HG02884 (cell line): Measurements from ENCODE around the gene DCAF15.

Source experiments
- ATAC-seq: cut with Tn5 transposase; IDR thresholded peaks from one replicate; pipeline ENCODE4 v1.9.1; 2021; ENCODE audit warnings: mild to moderate bottlenecking, moderate library complexity; ENCODE audit not compliant: unreplicated experiment

DCAF15 gene

DNA sequence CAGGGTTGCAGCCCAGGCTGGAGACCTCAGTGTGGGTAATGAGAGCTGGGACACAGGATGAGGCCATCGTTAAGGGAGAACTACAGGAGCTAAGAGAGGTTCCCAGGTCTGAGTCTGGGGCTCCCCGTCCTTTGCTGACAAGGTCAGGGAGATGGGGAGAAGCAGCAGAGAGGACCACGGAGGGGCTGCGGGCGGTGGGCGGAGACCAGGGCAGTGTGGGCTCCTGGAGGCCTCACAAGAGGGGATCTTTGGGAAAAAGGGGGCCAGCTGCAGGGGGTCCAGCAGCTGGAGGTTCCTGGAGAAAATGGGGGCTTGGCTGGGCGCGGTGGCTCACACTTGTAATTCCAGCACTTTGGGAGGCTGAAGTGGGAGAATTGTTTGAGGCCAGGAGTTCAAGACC is 37.8 kb downstream of the DCAF15 start:
- no peak for ATAC-seq

DNA sequence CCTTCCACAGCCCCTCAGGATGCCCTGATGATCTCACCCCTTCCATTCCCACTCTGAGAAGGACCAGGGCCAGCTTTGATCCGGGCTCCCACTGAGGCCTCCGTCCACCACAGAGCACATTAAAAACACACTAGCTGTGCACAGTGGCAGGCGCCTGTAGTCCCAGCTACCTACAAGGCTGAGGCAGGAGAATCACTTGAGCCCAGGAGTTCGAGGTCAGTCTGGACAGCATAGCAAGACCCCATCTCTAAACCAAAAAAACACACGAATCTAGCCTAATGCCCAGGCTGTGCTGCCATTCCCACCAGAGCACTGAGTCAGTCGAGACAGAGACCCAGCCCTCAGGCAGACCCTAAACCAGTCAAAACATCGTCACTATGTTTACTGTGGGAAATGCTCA is 39.7 kb downstream of the DCAF15 start:
- ATAC-seq, result no peak

DNA sequence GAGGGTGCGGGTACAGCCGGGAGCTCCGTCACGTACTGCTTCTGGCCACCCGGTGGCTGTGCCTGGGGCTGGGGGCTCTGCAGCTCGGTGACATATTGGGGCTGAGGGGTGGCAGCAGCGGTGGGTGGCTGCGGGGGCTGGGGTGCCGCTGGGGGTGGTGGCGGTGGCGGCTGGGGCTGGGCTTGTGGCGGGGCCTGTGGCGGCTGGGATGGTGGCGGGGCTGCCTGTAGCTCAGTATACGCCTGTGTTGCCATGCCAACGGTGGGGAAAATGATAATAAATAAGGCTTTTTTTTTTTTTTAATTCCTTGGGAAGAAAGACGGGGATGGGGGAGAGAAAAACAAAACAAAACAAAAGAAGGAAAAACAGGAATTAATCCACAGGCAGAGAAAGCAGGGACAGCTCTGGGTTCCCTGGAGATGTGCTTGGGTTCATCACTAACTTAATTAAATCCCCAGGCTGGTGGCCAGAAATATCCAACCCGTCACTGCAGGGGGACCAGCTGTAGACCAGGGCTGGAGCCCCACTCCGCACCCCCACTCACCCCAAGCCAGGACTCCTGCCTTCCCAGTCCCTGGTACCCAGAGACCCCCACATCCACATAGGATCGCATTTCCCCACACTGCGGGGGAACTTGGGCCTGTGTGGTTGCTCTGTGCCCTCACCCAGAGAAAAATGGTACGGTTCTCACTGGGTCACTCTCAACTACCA is 41.4 kb downstream of the DCAF15 start:
- no peak for ATAC-seq

DNA sequence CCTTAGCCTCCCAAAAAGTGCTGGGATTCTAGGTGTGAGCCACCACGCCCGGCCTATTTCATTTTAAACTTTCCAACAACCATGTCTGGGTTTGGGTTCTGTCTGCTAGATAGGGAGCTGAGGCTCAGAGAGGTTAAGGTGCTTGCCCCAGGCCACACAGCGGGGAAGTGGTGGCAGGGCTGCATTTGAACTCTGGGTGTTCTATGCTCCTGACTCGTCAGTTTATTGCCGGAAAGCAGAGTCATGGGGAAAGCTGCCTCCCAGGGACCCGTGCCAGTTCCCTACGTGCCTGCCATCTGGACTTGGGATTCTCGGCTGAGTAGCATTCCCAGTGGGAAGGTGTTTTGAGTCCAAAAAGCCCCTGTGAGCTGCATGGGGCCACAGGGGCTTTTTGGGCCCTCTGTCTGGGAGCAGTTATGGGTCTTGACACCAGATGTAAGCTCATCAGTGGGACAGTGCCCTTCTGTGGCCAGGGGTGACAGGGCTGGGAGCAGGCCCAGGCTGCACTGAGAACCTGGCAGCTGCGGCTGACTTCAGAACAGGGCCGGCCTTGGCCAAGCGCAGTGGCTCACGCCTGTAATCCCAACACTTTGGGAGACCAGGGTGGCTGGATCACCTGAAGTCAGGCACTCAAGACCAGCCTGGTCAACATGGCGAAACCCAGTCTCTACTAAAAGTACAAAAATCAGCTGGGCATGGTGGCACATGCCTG is 42.9 kb downstream of the DCAF15 start:
- no peak for ATAC-seq

DNA sequence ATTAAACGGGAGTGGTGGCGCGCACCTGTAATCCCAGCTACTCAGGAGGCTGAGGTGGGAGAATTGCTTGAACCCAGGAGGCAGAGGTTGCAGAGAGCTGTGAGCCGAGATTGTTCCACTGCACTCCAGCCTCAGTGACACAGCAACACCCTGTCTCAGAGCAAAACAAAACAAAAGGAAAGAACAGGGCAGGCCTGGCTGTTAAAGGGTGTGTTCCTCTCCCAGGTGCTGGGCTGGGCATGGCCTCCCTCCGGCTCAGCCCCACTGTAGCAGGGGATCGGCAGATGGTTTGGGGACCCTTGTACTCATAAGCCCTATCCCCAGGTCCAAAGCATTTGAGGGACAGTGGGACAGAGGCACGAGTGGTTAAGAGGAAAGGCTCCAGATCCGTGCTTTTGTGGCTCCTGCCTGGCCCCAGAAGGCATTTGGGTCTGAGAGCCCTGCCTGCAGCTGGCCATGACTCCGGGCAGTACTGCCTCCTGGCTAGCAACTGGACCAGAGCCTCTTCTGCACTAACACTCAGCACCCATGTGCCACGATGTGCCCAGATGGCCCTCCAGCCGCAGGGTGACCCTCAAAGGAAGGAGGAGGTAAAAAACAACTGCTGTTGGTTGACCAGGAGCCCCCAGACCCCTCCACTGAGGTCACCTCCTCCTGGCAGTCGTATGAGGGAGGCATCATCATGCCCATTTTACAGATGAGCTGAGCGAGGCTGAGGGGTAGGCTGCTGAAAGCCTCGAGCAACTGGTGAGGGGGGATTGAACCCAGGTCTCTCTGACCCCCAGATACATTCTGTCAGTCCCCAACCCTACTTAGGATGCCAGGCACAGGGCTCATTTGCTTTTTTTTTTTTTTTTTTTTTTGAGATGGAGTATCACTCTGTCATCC is 43.8 kb downstream of the DCAF15 start:
- ATAC-seq, result no peak

DNA sequence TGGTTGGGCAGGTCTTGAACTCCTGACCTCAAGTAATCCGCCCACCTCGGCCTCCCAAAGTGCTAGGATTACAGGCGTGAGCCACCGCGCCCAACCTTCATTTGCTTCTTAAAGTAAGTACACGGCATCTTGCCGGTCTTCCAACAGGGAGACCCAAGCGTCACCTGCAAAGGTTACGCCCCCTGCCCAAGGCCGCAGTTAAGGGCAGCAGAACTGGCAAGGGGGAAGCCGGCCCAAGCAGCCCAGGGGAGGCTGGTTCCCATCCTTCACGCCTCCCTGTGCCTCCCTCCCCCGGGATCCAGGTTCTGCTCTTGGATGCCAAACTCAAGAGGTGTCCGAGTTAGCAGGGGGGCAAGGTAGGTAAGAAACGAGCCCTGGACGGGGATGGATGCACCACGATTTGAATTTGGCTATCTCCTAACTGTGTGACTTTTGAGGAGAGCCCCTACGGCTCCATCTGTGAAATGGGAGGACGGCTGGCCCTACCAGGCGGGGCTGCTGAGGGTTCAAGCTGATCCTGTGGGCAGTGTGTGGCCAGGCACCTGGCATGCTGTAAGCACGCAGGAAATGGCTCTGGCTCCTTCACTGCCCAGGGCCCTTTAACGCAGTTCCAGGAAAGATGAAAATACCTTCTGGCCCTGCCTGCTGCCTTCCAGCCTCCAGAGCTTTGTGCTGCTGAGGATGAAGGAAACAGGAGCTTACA is 44.8 kb downstream of the DCAF15 start:
- ATAC-seq, result no peak

DNA sequence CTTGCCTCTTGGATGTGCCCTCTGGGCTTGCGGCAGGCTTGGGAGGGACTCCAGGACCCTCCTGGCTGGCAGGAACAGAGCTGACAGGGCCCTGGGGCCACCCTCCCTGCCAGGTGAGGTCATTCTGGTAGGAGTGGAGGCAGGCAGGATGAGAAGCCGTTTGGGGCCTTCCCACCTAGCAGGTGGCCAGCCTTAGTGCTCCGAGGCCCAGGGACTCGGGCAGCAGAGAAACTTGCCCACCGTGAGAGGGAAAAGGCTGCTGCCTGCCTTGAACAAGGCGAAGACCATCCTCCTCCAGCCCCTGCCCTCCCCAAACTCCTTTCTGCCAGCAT is 45.3 kb downstream of the DCAF15 start:
- ATAC-seq, result no peak

DNA sequence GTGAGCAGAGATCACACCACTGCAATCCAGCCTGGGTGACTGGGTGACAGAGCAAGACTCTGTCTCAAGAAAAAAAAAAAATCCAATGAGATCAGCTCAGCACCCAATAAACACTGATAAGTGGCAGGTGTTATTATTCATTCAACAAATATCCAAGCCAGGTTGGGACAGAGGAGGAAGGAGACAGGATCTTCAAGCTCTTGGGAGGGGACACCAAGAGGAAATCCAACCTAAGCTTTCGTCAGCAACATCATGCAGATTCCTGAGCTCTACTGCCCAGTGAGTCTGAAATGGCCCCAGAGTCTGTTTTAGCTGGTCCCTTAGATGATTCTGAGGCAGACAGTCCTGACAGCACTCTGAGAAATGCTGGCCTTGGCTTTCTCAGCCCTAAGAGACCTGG is 46.1 kb downstream of the DCAF15 start:
- ATAC-seq, result no peak

DNA sequence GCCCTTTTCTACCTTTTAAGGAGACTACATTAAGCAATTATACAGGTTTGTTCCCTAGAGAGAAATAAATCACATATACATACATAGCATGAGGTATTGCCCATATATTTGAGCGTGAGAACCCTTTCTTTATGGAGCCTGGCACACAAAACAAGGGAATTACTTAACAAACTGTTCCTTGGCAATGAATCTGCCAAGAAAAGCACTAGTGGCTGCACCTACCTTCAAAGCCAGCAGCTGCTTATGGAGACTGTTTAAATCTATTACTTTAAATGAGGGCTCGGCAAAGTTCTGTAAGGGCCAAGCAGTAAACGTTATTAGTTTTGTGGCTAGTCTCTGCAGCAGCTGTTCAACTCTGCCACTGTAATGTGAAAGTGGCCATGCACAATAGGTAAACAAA is 46.8 kb downstream of the DCAF15 start:
- ATAC-seq, result no peak

DNA sequence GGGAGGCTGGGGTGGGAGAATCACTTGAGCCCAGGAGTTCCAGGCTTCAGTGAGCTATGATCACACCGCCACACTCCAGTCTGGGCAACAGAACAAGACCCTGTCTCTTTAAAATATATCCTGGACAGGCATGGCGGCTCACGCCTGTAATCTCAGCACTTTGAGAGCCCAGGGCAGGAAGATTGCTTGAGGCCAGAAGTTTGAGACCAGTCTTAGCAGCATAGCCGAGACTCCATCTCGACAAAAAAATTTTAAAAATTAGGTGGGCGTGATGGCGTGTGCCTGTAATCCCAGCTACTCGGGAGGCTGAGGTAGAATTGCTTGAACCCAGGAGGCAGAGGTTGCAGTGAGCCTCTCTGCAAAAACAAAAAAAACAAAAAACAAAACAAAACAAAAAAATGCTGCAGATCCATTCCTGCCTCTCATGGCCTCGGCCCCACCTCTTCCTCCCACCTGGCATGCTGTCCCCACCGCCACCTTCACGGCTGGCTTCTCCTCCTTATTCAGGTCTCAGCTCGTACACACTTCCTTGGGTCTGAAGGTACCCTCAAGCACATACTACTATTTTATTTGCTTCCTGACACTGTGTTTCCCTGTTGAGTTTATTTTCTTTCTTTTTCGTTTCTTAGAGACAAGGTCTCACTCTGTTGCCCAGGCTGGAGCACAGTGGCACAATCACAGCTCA is 48.5 kb downstream of the DCAF15 start:
- no peak for ATAC-seq

DNA sequence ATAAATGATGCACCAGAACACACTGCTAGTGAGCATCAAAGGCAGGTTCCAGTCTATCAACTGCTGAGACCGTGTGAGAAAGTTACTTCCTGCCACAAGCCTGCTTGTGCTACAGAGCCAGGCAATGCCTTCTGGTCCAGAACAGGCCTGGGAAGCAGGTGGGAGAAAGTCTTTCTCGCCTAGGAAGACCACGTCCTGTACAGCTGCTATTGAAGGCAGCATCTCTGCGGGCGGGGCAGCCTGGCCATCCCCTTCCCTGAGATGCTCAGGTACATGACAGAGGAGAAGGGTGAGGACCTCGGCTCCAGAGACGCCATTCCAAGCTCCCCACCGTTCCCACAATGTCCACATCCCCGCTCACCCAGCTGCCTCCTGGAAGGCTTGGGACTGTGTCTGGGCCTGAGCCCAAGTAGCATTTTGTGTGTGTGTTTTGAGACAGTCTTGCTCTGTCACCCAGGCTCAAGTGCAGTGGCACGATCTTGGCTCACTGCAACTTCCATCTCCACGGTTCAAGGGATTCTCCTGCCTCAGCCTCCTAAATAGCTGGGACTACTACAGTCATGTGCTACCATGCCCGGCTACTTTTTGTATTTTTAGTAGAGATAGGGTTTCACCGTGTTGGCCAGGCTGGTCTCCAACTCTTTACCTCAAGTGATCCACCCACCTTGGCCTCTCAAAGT is 50.4 kb downstream of the DCAF15 start:
- no peak for ATAC-seq

DNA sequence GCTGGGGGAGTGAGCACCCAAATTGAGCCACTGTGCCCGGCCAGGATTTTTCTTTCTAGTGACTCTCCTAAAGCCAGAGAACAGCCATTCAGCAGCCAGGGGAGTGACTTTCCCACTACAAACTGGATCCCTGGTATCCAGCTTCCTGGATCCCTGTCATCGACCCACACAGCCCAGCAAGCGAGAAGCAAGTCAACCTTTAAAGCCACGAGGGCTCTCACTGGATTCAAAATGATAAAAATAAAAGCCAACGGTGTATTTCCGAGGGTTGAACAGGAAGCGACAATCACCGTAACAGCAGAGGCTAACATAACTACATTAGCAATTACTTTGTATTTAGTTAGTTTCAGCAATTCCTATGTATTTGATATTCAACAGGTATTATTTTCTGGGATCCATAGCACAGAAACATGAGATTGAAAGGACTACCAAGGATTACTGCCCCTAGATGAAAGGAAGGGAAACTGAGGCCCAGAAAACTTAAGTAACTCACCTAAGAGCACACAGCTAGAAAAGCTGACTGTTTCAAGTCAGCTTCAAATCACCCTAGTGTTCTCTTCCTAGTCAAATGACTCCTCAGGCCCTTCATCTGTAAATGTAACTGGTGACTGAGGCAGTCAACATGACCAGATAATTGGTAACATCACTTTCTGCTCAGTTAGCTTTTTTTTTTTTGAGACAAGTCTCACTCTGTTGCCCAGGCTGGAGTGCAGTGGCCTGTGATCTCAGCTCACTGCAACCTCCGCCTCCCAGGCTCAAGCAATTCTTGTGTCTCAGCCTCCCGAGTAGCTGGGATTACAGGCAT is 51.1 kb downstream of the DCAF15 start:
- no peak for ATAC-seq

DNA sequence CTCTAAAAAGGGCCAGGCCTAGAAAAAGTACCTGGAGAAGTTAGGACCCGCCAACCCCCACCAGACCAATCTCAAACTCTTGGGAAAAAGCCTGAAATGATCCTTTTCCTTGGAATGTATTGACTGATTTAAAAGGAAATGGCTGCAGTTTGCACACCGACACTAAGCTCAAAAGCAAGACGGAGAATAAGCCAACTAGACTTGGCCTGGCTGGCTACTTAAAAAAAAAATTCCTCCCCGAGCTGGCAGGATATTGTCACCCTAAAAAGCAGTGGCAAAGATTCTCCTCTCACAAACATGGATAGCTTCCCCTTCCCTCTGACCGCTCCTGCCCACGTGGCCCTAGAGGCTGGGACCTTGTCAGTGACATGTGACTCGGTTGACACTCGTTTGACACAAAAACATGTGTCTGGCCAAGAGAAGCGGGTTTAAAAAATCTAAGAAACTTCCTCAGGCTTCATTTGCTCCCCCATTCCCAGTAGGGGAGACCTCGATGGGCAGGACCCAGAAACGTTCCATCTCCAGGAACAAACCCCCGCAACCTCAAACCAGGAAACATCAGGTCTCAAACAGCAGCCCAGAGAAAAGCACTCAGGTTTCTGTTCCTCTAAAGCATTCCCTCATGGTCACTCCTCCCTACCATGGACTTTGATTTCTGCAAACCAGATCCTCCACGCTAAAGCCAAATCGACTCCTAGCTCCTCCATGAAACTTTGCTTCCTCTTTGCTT is 52.5 kb downstream of the DCAF15 start:
- no peak for ATAC-seq

DNA sequence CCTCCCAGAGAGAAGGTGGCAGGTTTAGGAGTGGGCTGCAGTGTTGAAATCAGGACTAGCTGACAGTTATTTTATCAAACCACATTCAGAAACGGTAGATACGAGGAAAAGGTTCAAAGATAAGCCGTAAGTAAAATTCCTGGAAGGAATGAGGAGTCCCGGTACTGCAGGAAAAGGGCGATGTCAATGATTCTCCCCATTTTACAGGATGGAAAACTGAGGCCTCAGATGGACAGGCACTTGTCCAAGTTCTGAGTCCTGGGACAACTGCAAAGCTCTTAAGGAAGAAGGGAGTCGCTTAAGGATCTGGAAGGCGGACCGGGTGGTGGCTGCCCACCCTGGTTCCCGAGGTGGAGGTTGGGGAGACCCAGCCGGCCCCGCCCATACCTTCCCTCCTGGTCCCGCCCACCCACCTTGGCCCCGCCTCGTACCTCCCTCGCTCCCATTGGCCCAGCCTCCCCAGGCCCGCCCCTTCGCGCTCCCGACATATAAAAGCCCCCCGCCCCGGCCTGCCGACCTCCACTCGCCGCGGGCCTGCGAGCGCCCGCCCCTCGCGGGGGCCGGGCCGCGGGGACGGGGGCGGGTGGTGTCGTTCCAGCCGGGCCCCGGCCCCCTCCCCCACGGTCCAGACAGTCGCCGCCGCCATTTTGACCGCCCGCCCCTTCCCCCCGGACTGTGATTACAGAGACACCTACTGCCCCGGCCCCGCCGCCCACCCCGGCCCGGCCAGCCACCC is 53.2 kb downstream of the DCAF15 start:
- no peak for ATAC-seq

DNA sequence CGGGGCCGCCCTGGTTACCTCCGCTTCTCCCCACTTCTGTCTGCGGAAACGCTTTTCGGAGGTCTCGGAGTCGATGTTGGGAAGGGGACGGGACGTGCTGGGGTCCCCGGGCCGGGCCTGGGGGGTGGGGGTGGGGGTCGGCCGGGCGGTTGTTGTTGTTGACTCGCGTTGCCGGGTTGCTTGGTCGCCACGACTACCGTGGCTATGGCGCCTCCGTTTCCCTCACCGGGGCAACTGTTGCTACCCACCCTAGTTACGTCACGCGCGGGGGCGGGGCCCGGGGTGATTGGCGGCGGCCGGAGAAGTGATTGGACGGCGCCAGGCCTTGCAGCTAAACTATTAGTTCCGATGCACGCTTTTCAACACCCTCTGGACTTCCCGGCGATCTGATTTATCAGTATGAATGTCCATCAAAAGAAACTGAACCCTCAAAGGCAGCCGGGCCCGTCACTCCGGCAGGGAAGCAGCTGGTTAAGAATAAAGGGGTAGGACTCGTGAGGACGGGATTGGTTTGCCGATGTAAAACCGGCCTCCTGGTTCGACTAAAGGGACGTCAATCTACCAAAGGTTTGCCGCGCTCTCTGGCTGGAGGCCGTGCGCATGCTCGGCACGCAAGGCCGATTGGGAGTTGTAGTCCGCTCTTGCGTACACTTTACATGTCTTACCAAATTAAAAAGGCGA is 53.9 kb downstream of the DCAF15 start, which contains the start of gene RFX1:
Gene RFX1, minus strand, starts transcription at position 236 of the 681 bp plus-strand sequence. CDS start 12,477 bp downstream, outside the sequence.
- ATAC-seq, result peak; percentile 58

DNA sequence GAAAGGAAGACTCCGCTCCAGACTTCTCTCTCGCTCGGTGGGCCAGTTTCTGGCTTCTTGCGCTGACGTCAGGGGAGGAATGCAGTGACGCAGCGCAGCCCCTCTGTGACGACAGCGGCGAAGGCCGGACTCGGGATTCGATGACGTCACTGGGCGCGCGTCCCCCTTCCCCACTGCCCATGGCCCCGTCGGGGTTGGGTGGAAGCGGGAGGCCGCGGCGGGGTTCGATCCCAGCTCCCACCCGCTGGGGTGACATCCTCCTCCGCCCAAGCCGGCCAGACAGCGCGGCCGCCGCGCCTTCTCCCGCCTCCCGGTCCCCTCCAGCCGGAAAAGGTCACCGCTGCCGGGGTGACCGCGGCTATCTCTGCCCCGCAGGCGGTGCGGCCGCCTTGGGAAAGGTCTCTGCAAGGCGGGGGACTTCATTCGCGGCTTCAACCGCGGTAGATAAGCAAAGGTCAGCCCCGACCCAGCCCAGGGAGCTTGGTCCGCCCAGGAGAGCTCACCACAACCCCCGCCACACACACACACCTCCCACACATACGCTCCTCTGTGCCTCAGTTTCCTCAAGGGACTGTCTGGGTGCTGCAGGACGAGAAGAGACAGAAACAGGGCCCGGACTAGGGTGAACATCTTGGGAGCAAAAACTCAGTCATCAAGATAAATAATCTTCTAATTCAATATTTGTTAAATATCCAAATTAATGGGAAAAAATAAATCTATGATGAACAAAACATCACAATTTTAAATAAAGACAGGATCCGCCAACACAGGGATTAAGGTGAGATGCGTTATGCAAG is 54.7 kb downstream of the DCAF15 start:
- ATAC-seq, result peak; percentile 22
